ENCODE results near the gene RSPH9. TPM values are rescaled to one million over a fixed set of nuclear protein-coding genes. Genes with fewer than 3 reads are reported as not detected.

Gene RSPH9
- total and polyA plus RNA-seq, 11 donors: 0.09 to 0.50 (median 0.16) TPM; not detected in 3

- Histone ChIP-seq H3K27me3 (no peaks in the 10 kb centered on the region), H3K4me3 (no peak overlapping the region), H3K4me1 (peaks cover 5 to 76% (median 43%) of the 10 kb centered on the region in 12 donors), H3K9me3 (no peaks in the 10 kb centered on the region), H3K27ac (peak overlapping the region; percentile 2 to 72 (median 61)), H3K36me3 (no peaks in the 10 kb centered on the region)
- no peak for DNase-seq
- no peak for TF ChIP-seq POLR2A (IDR thresholded peaks at IDR 0.05)
- ATAC-seq: no peak
- WGBS, 4 donors: 50 to 55% (median 52%) methylated on average over 3 of the region's 3 CpGs
- intact Hi-C loops (cut with DNase I): no loop called here
Observed at GRCh38 chr6:43705996-43706395, 61.2 kb downstream of the RSPH9 start.

- Histone ChIP-seq H3K27ac (peak overlapping the region in 10 of 12 donors; percentile 25 to 72 (median 65)), H3K4me1 (peaks cover 5 to 69% (median 40%) of the 10 kb centered on the region in 12 donors), H3K36me3 (no peaks in the 10 kb centered on the region), H3K4me3 (no peak overlapping the region), H3K9me3 (no peaks in the 10 kb centered on the region), H3K27me3 (no peaks in the 10 kb centered on the region)
- ATAC-seq (no peak), DNase-seq (no peak)
- 68 to 74% (median 72%) methylated on average over 8 of the region's 8 CpGs for WGBS, 4 donors
- no peak for TF ChIP-seq CTCF (IDR thresholded peaks at IDR 0.05)
- no peak for TF ChIP-seq POLR2A (IDR thresholded peaks at IDR 0.05)
- intact Hi-C loops (cut with DNase I): no loop called here
Observed at GRCh38 chr6:43706788-43707187, 62.0 kb downstream of the RSPH9 start.

- H3K4me3 ChIP-seq: no peak overlapping the region
- TF ChIP-seq CTCF (IDR thresholded peaks at IDR 0.05) (no peak), POLR2A (IDR thresholded peaks at IDR 0.05) (no peak)
- no peaks in the 10 kb centered on the region for H3K9me3 ChIP-seq
- H3K4me1 ChIP-seq: peaks cover 5 to 64% (median 35%) of the 10 kb centered on the region in 12 donors
- DNase-seq: no peak
- H3K27ac ChIP-seq: peak overlapping the region in 8 of 12 donors; percentile 10 to 72 (median 56)
- H3K36me3 ChIP-seq: no peaks in the 10 kb centered on the region
- ATAC-seq: no peak
- 92 to 95% (median 92%) methylated on average over 7 of the region's 7 CpGs for WGBS, 4 donors
- no peaks in the 10 kb centered on the region for H3K27me3 ChIP-seq
- intact Hi-C loops (cut with DNase I): no loop called here
Observed at GRCh38 chr6:43707269-43707668, 62.4 kb downstream of the RSPH9 start.

GRCh38 chr6:43707767-43708166 lies 62.9 kb downstream of the RSPH9 start:
- H3K9me3 ChIP-seq: no peaks in the 10 kb centered on the region
- H3K36me3 ChIP-seq: no peaks in the 10 kb centered on the region
- H3K27ac ChIP-seq: peak overlapping the region in 5 of 12 donors; percentile 10 to 72 (median 43)
- peaks cover 5 to 60% (median 33%) of the 10 kb centered on the region in 12 donors for H3K4me1 ChIP-seq
- no peaks in the 10 kb centered on the region for H3K27me3 ChIP-seq
- TF ChIP-seq POLR2A (IDR thresholded peaks at IDR 0.05): no peak
- TF ChIP-seq CTCF (IDR thresholded peaks at IDR 0.05): no peak
- H3K4me3 ChIP-seq: no peak overlapping the region
- 13 to 58% (median 30%) methylated on average over 1 of the region's 1 CpG for WGBS, 4 donors
- DNase-seq (no peak), ATAC-seq (no peak)
- intact Hi-C loops (cut with DNase I): no loop called here

All from heart left ventricle (tissue), 16 donors.